Measurements from ENCODE around the gene PSMB4.
"Not testable (repeated sequence)": the region's sequence is repeated elsewhere in the genome, so short reads cannot be mapped to it uniquely, and the experiment has no call there.

The PSMB4 gene

GRCh38 chr1:151390221-151391078 lies 8.9 kb upstream of the PSMB4 start:
- not testable (repeated sequence) for DNase-seq

GRCh38 chr1:151391079-151391563 lies 8.3 kb upstream of the PSMB4 start:
- no peak for DNase-seq

GRCh38 chr1:151393583-151393982 lies 5.8 kb upstream of the PSMB4 start:
- DNase-seq: no peak

GRCh38 chr1:151396265-151396664 lies 3.1 kb upstream of the PSMB4 start:
- DNase-seq: not testable (repeated sequence)

- DNase-seq: no peak
Observed at GRCh38 chr1:151401125-151401788, 1.9 kb downstream of the PSMB4 start.

- no peak for DNase-seq
Observed at GRCh38 chr1:151401860-151402259, 2.5 kb downstream of the PSMB4 start.

GRCh38 chr1:151402764-151403163 lies 3.4 kb downstream of the PSMB4 start:
- no peak for DNase-seq

GRCh38 chr1:151403612-151404011 lies 4.2 kb downstream of the PSMB4 start:
- no peak for DNase-seq

GRCh38 chr1:151405187-151405951 lies 6.0 kb downstream of the PSMB4 start:
- no peak for DNase-seq

- no peak for DNase-seq
Observed at GRCh38 chr1:151406176-151406575, 6.8 kb downstream of the PSMB4 start.

- DNase-seq: no peak
Observed at GRCh38 chr1:151407304-151407703, 7.9 kb downstream of the PSMB4 start.

GRCh38 chr1:151408891-151409290 lies 9.5 kb downstream of the PSMB4 start:
- DNase-seq: no peak

- no peak for DNase-seq
Observed at GRCh38 chr1:151411884-151412283, 12.5 kb downstream of the PSMB4 start.

GRCh38 chr1:151416231-151416630 lies 16.9 kb downstream of the PSMB4 start:
- DNase-seq: no peak

GRCh38 chr1:151418081-151418480 lies 18.7 kb downstream of the PSMB4 start:
- no peak for DNase-seq

- DNase-seq: no peak
Observed at GRCh38 chr1:151419819-151420218, 20.4 kb downstream of the PSMB4 start.

- no peak for DNase-seq
Observed at GRCh38 chr1:151425103-151425502, 25.7 kb downstream of the PSMB4 start.

- no peak for DNase-seq
Observed at GRCh38 chr1:151428068-151428467, 28.7 kb downstream of the PSMB4 start.

GRCh38 chr1:151433827-151434226 lies 34.5 kb downstream of the PSMB4 start:
- not testable (repeated sequence) for DNase-seq

- no peak for DNase-seq
Observed at GRCh38 chr1:151435174-151435573, 35.8 kb downstream of the PSMB4 start.

- no peak for DNase-seq
Observed at GRCh38 chr1:151436985-151437384, 37.6 kb downstream of the PSMB4 start.

- not testable (repeated sequence) for DNase-seq
Observed at GRCh38 chr1:151437396-151437795, 38.0 kb downstream of the PSMB4 start.
